ENCODE data around the gene ADAMTS2.

The ADAMTS2 gene

DNA sequence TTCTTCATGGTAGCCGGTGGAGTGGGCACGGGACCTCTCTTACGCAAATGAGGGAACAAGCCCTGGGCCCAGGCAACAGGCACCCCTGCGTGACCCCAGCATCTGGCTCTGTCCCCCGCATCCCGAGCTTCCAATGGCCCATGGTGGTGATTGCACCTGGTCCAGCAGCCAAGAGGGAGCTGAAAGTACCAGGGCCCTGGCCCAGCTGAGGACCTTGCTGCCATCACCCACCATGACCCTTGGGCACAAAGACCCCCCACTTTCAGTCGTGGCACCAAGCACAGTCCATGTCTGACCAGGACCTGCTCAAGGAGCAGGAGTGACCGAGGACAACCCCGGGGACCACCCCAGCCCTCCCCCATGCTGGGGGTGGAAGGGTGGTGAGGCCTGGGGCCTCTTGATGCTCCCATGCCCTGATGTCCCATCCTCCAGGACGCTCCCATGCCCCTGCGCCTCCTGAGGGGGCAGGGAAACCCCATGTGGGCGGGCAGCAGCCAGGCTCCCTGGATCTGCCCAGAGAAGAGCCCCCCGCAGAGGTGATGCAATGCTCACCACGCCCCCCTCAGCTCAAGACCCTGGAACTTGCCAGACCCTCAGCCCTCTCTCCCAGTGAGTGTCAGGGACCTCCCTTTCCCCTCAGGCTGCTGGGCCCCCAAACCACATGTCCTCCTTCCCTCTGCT is 123.9 kb downstream of the ADAMTS2 start:
- Histone ChIP-seq H3K4me1 (ENCODE audit: insufficient read depth, low read length, severe bottlenecking) (no peaks in the 10 kb centered on the region), H4K20me1 (ENCODE audit: insufficient read depth, low read length) (no peaks in the 10 kb centered on the region), H3K36me3 (ENCODE audit: insufficient read depth, low read length) (no peaks in the 10 kb centered on the region), H3K9me3 (ENCODE audit: low read length) (no peaks in the 10 kb centered on the region), H3K79me2 (ENCODE audit: insufficient read depth, low read length) (no peaks in the 10 kb centered on the region), H3K27me3 (ENCODE audit: insufficient read depth, low read length) (no peaks in the 10 kb centered on the region), H2AFZ (ENCODE audit: low read length) (no peak overlapping the region), H3F3A (ENCODE audit: insufficient read depth, low read length) (no peaks in the 10 kb centered on the region), H3K4me3 (ENCODE audit: low read depth, low read length, poor library complexity, severe bottlenecking) (no peak overlapping the region), H3K9me2 (ENCODE audit: low read depth, low read length) (no peaks in the 10 kb centered on the region), H3K27ac (ENCODE audit: low read depth, low read length, poor library complexity, severe bottlenecking) (no peak overlapping the region), H3K9ac (ENCODE audit: low read length) (no peak overlapping the region), H3K4me2 (ENCODE audit: low read length) (no peak overlapping the region)
- no peak for TF ChIP-seq EZH2 (IDR thresholded peaks at IDR 0.05; ENCODE audit: borderline replicate concordance, low read length)
- TF ChIP-seq, protein P1, sequence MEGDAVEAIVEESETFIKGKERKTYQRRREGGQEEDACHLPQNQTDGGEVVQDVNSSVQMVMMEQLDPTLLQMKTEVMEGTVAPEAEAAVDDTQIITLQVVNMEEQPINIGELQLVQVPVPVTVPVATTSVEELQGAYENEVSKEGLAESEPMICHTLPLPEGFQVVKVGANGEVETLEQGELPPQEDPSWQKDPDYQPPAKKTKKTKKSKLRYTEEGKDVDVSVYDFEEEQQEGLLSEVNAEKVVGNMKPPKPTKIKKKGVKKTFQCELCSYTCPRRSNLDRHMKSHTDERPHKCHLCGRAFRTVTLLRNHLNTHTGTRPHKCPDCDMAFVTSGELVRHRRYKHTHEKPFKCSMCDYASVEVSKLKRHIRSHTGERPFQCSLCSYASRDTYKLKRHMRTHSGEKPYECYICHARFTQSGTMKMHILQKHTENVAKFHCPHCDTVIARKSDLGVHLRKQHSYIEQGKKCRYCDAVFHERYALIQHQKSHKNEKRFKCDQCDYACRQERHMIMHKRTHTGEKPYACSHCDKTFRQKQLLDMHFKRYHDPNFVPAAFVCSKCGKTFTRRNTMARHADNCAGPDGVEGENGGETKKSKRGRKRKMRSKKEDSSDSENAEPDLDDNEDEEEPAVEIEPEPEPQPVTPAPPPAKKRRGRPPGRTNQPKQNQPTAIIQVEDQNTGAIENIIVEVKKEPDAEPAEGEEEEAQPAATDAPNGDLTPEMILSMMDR (IDR thresholded peaks at IDR 0.05; ENCODE audit: low read length): no peak

DNA sequence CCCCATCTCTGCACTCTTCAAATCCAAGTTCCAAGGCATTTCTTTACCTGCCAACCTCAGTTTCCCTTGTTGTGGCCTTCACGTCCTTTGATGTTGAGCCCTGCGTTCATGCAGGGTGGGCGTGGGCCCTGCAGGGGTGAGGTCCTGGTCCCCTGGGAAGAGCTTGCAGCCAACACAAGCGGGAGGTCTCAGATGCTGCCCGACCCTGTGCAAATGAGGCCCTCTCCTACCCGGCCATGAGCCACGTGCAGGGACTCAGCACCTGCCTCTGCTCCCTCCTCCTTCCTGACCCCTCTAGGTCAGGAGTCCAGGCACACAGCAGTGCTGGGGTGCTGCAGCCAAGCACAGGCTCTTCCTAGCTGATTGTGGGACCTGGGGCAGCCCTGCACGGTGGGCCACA is 124.5 kb downstream of the ADAMTS2 start:
- H3K9me2 ChIP-seq (ENCODE audit: low read depth, low read length): no peaks in the 10 kb centered on the region
- no peaks in the 10 kb centered on the region for H3K27me3 ChIP-seq (ENCODE audit: insufficient read depth, low read length)
- H4K20me1 ChIP-seq (ENCODE audit: insufficient read depth, low read length): no peaks in the 10 kb centered on the region
- no peaks in the 10 kb centered on the region for H3K9me3 ChIP-seq (ENCODE audit: low read length)
- no peaks in the 10 kb centered on the region for H3K79me2 ChIP-seq (ENCODE audit: insufficient read depth, low read length)
- no peaks in the 10 kb centered on the region for H3F3A ChIP-seq (ENCODE audit: insufficient read depth, low read length)
- H3K4me3 ChIP-seq (ENCODE audit: low read depth, low read length, poor library complexity, severe bottlenecking): no peak overlapping the region
- H3K4me1 ChIP-seq (ENCODE audit: insufficient read depth, low read length, severe bottlenecking): no peaks in the 10 kb centered on the region
- H3K36me3 ChIP-seq (ENCODE audit: insufficient read depth, low read length): no peaks in the 10 kb centered on the region
- TF ChIP-seq EZH2 (IDR thresholded peaks at IDR 0.05; ENCODE audit: borderline replicate concordance, low read length): no peak
- TF ChIP-seq, protein P1 (IDR thresholded peaks at IDR 0.05; ENCODE audit: low read length): no peak
- no peak overlapping the region for H3K27ac ChIP-seq (ENCODE audit: low read depth, low read length, poor library complexity, severe bottlenecking)
- H2AFZ ChIP-seq (ENCODE audit: low read length): no peak overlapping the region
- no peak overlapping the region for H3K9ac ChIP-seq (ENCODE audit: low read length)
- no peak overlapping the region for H3K4me2 ChIP-seq (ENCODE audit: low read length)

DNA sequence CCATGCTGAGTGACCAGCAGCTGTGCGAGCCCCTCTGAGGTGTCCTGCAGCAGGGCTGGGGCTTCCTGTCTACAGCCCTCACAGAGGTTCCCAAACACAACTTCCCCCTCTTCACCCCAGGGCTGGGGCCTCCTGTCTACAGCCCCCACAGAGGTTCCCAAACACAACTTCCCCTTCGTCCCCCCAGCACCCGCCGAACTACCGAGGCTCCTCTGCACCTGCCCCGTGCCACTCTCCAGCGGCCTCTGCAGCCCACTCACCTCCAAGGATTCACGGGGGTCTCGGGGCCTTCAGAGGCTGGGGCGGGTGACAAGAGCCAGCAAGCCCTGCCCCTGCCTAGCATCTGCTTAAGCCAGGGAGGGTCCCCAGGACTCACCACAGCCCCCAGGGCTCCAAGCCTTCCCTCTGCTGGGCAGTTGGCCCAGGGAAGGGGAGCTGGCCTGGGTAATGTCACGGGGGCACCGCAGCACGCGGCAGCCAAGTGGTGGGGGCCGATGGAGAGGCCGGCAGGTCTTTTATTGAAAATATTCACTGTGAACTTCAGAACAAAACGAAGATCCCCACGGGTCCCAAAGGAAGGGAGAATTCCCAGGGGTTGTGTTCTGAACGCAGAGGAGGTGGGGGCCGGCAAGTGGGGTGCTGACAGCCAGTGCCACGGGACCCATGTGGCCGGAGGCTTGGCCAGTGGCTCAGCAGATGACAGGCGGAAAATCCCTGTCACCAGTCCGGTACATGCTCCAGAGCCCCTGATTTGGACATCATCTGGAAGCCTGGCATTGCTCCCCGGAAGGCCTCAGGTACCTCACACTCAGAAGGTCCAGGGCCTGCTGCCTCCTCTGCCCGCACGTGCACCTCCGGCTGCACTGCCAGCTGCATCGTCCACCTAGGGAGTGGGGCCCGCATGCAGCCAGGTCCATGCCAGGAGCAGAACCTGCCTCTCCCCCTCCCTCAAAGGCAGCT is 125.3 kb downstream of the ADAMTS2 start:
- H3K4me2 ChIP-seq (ENCODE audit: low read length): no peak overlapping the region
- H3F3A ChIP-seq (ENCODE audit: insufficient read depth, low read length): no peaks in the 10 kb centered on the region

More for the DNA sequence above, 125.3 kb downstream of the ADAMTS2 start:
- Histone ChIP-seq H3K9ac (ENCODE audit: low read length) (no peak overlapping the region), H3K27me3 (ENCODE audit: insufficient read depth, low read length) (no peaks in the 10 kb centered on the region), H3K9me2 (ENCODE audit: low read depth, low read length) (no peaks in the 10 kb centered on the region), H2AFZ (ENCODE audit: low read length) (no peak overlapping the region), H4K20me1 (ENCODE audit: insufficient read depth, low read length) (no peaks in the 10 kb centered on the region), H3K79me2 (ENCODE audit: insufficient read depth, low read length) (no peaks in the 10 kb centered on the region), H3K9me3 (ENCODE audit: low read length) (no peaks in the 10 kb centered on the region), H3K36me3 (ENCODE audit: insufficient read depth, low read length) (no peaks in the 10 kb centered on the region), H3K27ac (ENCODE audit: low read depth, low read length, poor library complexity, severe bottlenecking) (no peak overlapping the region), H3K4me1 (ENCODE audit: insufficient read depth, low read length, severe bottlenecking) (no peaks in the 10 kb centered on the region), H3K4me3 (ENCODE audit: low read depth, low read length, poor library complexity, severe bottlenecking) (no peak overlapping the region)
- TF ChIP-seq, protein P1 (IDR thresholded peaks at IDR 0.05; ENCODE audit: low read length): no peak
- no peak for TF ChIP-seq EZH2 (IDR thresholded peaks at IDR 0.05; ENCODE audit: borderline replicate concordance, low read length)

All from OCI-LY1 (cell line).